GM19043 (cell line): Measurements from ENCODE around the gene LPAR3.

ENCODE experiments used
- ATAC-seq: cut with Tn5 transposase; IDR thresholded peaks from one replicate; pipeline ENCODE4 v1.9.1; 2021; ENCODE audit warnings: low read depth; ENCODE audit not compliant: unreplicated experiment

The LPAR3 gene

GRCh38 chr1:84833194-84833593 is 59.8 kb downstream of the LPAR3 start:
- no peak for ATAC-seq

GRCh38 chr1:84830136-84830535 is 62.9 kb downstream of the LPAR3 start:
- ATAC-seq = no peak

- no peak for ATAC-seq
These were observed 65.0 kb downstream of the LPAR3 start for GRCh38 chr1:84827976-84828375.

- no peak for ATAC-seq
These were observed 65.5 kb downstream of the LPAR3 start for GRCh38 chr1:84827555-84827954.

- no peak for ATAC-seq
These were observed 67.8 kb downstream of the LPAR3 start for GRCh38 chr1:84825161-84825560.

GRCh38 chr1:84823991-84824390 is 69.0 kb downstream of the LPAR3 start:
- no peak for ATAC-seq

GRCh38 chr1:84823511-84823910 is 69.5 kb downstream of the LPAR3 start:
- ATAC-seq = no peak

GRCh38 chr1:84810343-84810742 is 82.7 kb downstream of the LPAR3 start:
- no peak for ATAC-seq

GRCh38 chr1:84809023-84809422 is 84.0 kb downstream of the LPAR3 start:
- ATAC-seq = no peak

- ATAC-seq = no peak
These were observed 89.4 kb downstream of the LPAR3 start for GRCh38 chr1:84803604-84804003.

GRCh38 chr1:84802567-84803232 is 90.3 kb downstream of the LPAR3 start:
- ATAC-seq = no peak

GRCh38 chr1:84800090-84801073 is 92.6 kb downstream of the LPAR3 start:
- ATAC-seq = no peak

- ATAC-seq = no peak
These were observed 95.4 kb downstream of the LPAR3 start for GRCh38 chr1:84797603-84798002.

GRCh38 chr1:84795966-84796600 is 96.9 kb downstream of the LPAR3 start:
- ATAC-seq = no peak

- ATAC-seq = no peak
These were observed 97.8 kb downstream of the LPAR3 start for GRCh38 chr1:84795213-84795612.

GRCh38 chr1:84792421-84792820 is 100.6 kb downstream of the LPAR3 start:
- no peak for ATAC-seq

GRCh38 chr1:84789014-84789413 is 104.0 kb downstream of the LPAR3 start:
- ATAC-seq = no peak

- no peak for ATAC-seq
These were observed 107.6 kb downstream of the LPAR3 start for GRCh38 chr1:84785271-84786036.

GRCh38 chr1:84782881-84783280 is 110.1 kb downstream of the LPAR3 start:
- ATAC-seq = no peak

GRCh38 chr1:84781946-84782771 is 110.8 kb downstream of the LPAR3 start:
- peak; percentile 61 for ATAC-seq
